Fibroblast of skin of right biceps (primary cell): Measurements from ENCODE around the gene SMPD1.
A peak's percentile ranks its signal among the peaks of the same experiment; 100 is the strongest.
"Not testable (repeated sequence)": the region's sequence is repeated elsewhere in the genome, so short reads cannot be mapped to it uniquely, and the experiment has no call there.

ENCODE experiments used
- DNase-seq: peaks from one replicate; pipeline ENCODE4 v3.0.0-alpha.2; 2013

Gene SMPD1

GRCh38 chr11:6390718-6391469 is 620 bp downstream of the SMPD1 start:
- DNase-seq, result no peak

DNA sequence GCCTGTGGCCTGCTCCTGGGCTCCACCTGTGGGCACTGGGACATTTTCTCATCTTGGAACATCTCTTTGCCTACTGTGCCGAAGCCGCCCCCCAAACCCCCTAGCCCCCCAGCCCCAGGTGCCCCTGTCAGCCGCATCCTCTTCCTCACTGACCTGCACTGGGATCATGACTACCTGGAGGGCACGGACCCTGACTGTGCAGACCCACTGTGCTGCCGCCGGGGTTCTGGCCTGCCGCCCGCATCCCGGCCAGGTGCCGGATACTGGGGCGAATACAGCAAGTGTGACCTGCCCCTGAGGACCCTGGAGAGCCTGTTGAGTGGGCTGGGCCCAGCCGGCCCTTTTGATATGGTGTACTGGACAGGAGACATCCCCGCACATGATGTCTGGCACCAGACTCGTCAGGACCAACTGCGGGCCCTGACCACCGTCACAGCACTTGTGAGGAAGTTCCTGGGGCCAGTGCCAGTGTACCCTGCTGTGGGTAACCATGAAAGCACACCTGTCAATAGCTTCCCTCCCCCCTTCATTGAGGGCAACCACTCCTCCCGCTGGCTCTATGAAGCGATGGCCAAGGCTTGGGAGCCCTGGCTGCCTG is 1.4 kb downstream of the SMPD1 start:
- no peak for DNase-seq

DNA sequence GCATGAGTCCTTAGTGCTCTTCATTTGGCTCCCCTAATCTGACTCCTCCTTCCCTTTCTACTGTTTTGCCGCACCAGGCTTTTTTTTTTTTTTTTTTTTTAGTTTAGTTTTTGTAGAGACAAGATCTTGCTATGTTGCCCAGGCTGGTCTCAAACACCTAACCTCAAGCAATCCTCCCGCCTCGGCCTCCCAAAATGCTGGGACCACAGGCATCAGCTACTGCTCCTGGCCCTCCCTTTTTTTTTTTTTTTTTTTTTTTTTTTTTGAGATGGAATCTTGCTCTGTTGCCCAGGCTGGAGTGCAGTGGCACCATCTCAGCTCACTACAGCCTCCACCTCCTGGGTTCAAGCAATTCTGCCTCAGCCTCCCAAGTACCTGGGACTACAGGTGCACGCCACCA is 2.0 kb downstream of the SMPD1 start:
- DNase-seq, result not testable (repeated sequence)

DNA sequence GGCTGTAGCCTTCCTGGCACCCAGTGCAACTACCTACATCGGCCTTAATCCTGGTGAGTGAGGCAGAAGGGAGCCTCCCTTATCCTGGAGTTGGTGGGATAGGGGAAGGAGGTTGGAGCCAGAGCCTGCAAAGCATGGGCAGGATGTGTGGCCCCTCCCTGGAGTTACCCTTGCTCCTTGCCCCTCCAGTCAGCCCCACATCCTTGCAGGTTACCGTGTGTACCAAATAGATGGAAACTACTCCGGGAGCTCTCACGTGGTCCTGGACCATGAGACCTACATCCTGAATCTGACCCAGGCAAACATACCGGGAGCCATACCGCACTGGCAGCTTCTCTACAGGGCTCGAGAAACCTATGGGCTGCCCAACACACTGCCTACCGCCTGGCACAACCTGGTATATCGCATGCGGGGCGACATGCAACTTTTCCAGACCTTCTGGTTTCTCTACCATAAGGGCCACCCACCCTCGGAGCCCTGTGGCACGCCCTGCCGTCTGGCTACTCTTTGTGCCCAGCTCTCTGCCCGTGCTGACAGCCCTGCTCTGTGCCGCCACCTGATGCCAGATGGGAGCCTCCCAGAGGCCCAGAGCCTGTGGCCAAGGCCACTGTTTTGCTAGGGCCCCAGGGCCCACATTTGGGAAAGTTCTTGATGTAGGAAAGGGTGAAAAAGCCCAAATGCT is 3.9 kb downstream of the SMPD1 start:
- no peak for DNase-seq

DNA sequence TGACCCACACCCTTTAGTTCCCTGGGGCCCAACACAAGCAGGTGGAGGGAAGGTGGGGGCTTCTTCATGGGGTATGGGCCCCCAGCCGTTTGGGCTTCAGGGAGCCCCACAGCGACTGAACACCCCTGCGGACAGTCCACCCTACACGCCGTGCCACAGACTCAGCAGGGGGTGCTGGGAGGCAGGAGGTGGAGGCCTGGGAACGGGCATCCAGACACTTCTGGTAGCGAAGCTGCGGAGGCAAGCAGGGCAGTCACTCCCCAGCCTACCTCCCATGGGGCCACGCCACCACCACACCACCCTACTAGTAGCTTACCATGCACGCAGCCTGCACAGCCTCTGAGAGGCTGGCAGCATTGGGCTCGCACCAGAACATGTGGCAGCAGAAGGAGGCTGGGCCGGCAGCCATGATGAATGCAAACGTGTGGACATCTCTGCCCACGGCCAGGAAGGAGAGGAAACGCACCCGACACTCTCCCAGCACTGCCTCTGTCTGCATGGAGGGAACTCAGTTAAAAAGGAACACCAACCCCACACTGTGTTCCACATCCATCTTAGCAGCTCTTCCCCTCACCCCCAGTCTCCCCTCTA is 5.3 kb downstream of the SMPD1 start:
- no peak for DNase-seq

- no peak for DNase-seq
Measured at GRCh38 chr11:6397156-6397555, 6.9 kb downstream of the SMPD1 start.

GRCh38 chr11:6397636-6398035 is 7.4 kb downstream of the SMPD1 start:
- peak; percentile 38 for DNase-seq

DNA sequence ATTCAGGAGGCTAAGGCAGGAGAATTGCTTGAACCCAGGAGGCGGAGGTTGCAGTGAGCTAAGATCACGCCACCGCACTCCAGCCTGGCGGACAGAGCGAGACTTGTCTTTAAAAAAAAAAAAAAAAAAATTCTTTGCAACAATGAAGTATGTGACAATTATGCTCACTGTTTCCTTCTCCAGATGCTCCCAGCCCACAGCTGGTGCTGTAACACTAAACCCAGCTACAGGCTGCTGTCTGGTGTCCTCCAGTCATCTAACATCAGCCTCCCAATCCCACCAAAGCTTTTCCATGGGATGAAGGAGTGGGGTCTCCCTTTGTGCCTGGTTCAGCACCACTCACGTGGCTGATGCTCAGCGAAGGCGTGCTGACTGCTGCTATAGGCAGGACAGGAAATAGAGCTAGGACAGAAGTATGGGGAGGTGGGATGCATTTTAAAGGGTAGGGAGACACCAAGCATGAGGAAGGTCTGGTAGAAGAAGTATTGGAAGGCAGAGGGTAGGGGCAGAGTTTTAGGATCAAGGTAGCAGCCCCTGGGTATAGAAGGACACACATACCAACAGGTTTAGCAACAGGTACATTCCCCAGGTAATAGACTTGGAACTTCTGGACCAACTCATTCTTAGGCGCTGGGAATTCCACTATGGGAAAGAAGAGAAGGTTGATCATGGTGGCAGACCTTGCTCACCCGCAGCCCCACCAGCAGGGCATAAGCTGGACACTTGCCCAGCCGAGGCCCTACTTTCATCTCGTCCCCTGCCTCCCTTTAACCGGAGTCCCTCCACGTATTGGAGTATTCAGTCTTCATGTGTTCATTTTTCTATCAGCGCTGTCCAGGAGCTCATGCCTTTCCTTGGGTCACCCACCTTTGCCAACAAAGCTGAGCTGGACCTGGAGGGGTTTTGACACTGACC is 10.4 kb downstream of the SMPD1 start:
- no peak for DNase-seq

DNA sequence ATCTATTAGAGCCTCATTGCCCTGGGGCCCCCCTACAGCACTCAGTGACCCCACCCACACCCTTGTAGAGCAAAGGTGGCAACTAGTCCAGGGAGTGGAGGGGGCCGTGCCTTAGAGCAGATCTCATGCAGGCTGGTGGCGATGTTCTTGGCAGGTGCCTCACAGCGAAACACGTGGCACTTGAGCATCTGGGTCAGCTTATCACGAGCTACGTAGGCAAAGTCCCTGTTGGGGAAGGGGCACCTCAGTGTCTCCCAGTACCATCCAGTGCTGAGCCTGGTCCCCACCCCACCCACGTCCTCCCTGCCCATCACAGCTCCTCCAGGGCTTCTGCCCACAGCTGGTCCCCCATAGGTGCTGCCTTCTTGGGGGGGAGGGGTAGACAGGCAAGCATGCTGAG is 11.2 kb downstream of the SMPD1 start:
- no peak for DNase-seq

GRCh38 chr11:6402061-6402470 is 11.8 kb downstream of the SMPD1 start:
- DNase-seq, result no peak

- DNase-seq, result peak; percentile 48
Measured at GRCh38 chr11:6402561-6402981, 12.3 kb downstream of the SMPD1 start.

- DNase-seq, result no peak
Measured at GRCh38 chr11:6403539-6403938, 13.3 kb downstream of the SMPD1 start.

DNA sequence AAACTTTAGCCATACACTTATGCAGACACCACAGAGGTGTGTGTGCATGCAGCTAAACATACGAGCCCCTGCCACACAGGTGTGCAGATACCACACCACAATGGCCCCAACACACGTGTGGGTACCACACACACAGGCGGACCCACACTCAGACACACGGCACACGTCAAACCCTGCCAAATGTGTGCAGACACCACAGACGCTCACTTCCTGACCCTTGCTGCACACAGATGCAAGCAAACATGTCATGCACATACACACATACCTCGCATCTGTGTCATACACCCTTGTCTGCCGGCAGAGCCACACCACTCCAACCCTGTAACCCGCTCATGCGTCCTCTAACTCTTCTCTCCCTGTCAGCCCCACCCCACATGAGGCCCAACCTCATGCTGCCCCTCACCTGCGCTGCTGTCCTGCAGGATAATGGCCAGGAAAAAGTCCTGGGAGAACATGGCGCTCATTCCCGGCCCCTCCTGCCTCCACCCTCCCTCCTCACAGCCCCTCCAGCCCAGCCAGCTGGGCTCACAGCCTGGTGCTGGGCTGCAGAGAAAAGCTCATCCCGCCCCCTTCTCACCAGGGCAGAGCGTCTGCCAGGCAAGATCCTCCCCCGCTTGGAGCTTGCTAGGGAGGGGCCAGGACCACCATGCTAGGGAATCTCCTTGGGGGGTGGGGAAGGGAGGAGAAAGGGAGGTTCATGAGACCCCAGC is 14.2 kb downstream of the SMPD1 start:
- peak; percentile 80 for DNase-seq

DNA sequence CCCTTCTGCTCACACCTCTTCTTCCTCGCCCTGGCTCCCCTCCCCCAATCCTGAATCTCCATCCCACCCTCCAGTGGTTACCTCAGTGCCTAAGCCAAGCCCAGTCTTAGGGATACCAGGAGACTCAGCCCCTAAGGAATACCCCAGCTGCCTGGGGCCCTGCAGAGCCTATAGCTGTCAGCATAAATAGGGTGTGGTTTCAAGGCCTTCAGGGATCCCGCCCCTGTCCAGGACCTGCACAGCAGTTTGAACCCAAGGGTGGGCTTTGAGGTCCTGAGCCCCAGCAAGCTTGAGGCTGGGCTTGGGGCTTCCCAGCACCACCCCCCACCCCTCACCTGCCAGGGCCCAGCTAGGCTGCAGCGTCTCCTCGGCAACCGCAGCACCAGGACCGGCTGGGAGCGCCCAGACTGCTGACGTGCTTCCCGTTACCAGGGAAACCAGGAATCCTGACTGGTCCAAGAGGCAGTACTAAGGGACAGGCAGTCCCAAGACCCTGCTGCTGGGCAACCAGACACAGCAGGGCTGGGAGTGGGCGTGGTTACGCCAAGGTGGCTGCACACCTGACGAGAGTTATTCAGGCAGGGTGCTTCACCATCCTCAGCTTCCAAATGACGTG is 14.9 kb downstream of the SMPD1 start:
- peak; percentile 17 for DNase-seq

DNA sequence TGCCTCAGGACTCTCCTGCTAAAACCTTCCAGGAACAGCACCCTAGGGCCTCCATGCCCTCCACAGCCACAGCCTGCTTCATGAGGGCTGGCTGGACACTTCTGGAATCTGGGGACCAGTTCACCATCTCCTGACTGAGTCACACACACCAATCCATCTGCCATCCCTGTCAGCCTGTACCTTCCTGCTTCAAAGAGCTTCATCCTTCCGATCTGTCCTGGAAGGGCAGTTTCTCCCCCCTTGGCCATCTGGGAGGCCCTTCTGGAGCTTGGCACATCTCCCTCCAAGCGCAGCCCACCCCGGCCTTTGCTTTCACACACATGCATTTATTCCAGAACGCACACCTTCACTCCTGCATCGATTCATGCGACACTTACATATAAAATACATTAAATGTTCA is 15.6 kb downstream of the SMPD1 start:
- DNase-seq, result no peak

DNA sequence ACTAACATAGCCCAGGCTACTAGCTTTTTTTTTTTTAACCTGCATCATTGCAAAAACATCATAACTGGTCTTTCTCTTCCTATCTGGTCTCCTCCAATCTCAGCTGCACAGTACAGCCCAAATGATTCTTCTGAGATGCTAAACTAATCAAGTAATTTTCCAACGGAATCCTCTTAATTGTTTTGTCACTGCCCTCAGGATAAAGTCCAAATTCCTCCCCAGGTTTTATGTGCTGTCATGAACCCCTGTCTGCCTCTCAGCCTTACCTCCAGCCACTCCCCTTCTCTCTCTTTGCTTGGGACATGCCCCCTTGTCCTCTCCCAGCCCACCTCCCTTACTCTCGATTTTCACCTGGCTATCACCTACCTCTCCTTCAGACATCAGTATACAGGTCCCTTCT is 16.1 kb downstream of the SMPD1 start:
- DNase-seq, result no peak

GRCh38 chr11:6410695-6411430 is 20.6 kb downstream of the SMPD1 start:
- no peak for DNase-seq

DNA sequence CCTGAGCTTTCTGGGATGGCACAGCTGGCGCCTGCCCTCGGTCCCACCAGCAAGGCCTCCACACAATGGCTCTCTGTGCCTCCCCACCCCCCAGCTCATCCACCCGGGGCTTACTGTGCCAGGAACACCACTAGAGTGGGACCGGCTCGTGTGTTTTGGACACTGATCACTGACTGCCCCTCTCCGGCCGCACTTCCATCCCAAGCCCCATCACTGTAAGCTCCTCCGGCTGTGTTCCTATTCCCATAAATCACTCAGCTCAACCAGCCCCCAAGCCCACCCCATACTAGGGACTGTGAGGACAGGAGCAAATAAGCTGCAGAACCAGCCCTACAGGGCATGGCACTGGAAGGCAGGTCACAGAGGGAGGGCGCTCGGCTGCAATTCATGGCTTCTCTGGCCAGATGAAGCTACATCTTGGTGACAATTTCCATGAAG is 21.3 kb downstream of the SMPD1 start:
- no peak for DNase-seq

DNA sequence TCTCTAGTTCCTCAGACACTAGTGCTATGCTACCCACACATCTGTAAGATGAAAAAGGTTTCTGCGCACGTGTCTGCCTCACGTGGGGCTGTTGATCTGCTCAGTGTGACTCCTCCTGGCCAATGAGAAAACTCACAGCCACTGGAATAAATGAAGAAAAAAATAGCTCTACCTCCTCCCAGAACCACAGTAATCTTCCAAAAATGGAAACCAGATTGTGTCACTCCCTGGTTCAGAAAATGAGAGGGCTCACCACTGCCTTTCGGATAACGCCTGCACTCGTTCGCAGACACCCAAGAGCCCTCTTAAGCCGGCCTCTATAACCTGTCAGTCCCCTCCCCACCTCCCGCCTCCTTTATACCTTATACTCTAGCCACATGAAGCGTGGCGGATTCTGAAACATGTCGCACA is 23.5 kb downstream of the SMPD1 start:
- DNase-seq, result peak; percentile 56

DNA sequence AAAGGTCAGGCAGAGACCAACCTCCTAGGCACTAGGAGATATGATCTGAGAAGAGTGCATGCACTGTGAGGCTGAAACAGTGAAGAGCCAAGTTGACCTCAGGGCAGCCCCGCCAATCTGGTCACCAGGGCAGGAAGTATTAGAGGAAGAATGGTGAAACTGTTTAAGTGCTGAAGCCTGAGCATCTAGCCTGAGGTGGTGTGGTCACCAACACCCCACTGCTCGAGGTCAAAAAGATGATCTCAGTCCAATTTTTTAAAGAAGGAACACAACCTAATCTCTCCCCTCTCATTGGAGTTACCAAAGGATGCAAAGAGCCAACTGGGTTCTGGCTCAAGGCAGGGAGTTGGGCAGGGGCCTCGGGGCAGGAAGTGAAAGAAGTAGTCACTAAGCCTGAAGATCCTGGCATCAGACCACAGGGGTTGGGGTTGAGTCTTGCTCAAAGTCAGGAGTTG is 24.6 kb downstream of the SMPD1 start:
- no peak for DNase-seq

DNA sequence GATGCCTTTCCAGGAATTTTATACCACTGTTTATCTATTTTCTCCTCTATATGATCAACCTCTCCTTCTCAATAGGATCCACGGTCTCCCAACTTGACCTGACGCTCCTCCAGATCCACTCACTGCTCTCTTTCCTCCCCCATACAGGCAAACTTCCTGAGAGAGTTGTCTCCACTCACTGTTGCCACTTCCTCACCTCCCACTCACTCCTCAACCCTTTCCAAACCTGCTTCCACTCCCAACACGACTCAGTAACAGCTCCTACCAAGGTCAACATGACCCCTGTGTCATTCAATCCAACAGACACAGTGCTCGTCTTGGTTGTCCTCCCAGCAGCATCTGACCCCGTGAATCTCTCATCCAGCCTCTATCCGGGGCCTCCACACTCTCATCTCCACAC is 25.5 kb downstream of the SMPD1 start:
- DNase-seq, result no peak
